Endodermal cell (in vitro differentiated cells): ENCODE measurements around the gene PARN. TPM values are rescaled to one million over a fixed set of nuclear protein-coding genes. Genes with fewer than 3 reads are reported as not detected.

Experiments
- DNase-seq: peaks from one replicate; pipeline ENCODE4 v3.0.0-alpha.2; 2017
- H3K27ac ChIP-seq: 2 replicates; pipeline ENCODE4 v1.5.1; 2013; ENCODE audit warnings: mild to moderate bottlenecking, low read depth, low read length, moderate library complexity
- H3K27me3 ChIP-seq: 2 replicates; pipeline ENCODE4 v1.6.1; 2013; ENCODE audit warnings: mild to moderate bottlenecking, low read length, moderate library complexity; ENCODE audit not compliant: insufficient read depth, control insufficient read depth, poor library complexity, severe bottlenecking
- H3K36me3 ChIP-seq: 2 replicates; pipeline ENCODE4 v1.7.0; 2013; ENCODE audit warnings: mild to moderate bottlenecking, low read length, moderate library complexity; ENCODE audit not compliant: control insufficient read depth, insufficient read depth
- H3K4me1 ChIP-seq: one replicate; pipeline ENCODE4 v1.7.0; 2013; ENCODE audit warnings: low read length; ENCODE audit not compliant: control insufficient read depth, insufficient read depth
- H3K4me3 ChIP-seq: 2 replicates; pipeline ENCODE4 v1.5.1; 2013; ENCODE audit warnings: mild to moderate bottlenecking, low read length, moderate library complexity
- H3K9ac ChIP-seq: 2 replicates; pipeline ENCODE4 v1.6.1; 2013; ENCODE audit warnings: mild to moderate bottlenecking, low read length, moderate library complexity; ENCODE audit not compliant: poor library complexity, severe bottlenecking; ENCODE audit errors: extremely low read depth
- H3K9me3 ChIP-seq: 2 replicates; pipeline ENCODE4 v1.6.1; 2013; ENCODE audit warnings: mild to moderate bottlenecking, low read length, moderate library complexity; ENCODE audit not compliant: control insufficient read depth
- H3K27ac Mint-ChIP-seq: 2 replicates; pipeline ENCODE4 v1.8.0; 2020; ENCODE audit warnings: mixed read lengths
- H3K27me3 Mint-ChIP-seq: 2 replicates; pipeline ENCODE4 v1.8.0; 2021; ENCODE audit warnings: mild to moderate bottlenecking, mixed read lengths; ENCODE audit not compliant: insufficient read depth
- H3K36me3 Mint-ChIP-seq: 2 replicates; pipeline ENCODE4 v1.8.0; 2020; ENCODE audit warnings: low read depth, mixed read lengths
- H3K4me1 Mint-ChIP-seq: 2 replicates; pipeline ENCODE4 v1.8.0; 2020; ENCODE audit warnings: mixed read lengths
- H3K4me3 Mint-ChIP-seq: 2 replicates; pipeline ENCODE4 v1.8.0; 2020; ENCODE audit warnings: mild to moderate bottlenecking, moderate library complexity, mixed read lengths
- H3K9me3 Mint-ChIP-seq: 2 replicates; pipeline ENCODE4 v1.8.0; 2020; ENCODE audit warnings: mild to moderate bottlenecking, mixed read lengths
- CTCF ChIP-seq: fragments of 200-600 bp; sonication (generic); conservative IDR thresholded peaks from 2 replicates; pipeline ENCODE4 v1.5.0; 2021; ENCODE audit warnings: antibody characterized with exemption, mild to moderate bottlenecking
- WGBS, 2 experiments: methylation state at CpG; one replicate each; pipeline versions ENCODE4 v1.1.5 to v1.1.7; 2013; ENCODE audit warnings: missing lambda C conversion rate in 2 of 2, mixed read lengths in 1 of 2; ENCODE audit not compliant: insufficient coverage in 1 of 2, insufficient read length in 1 of 2; 5-methylcytosine and 5-hydroxymethylcytosine counted together
- total RNA-seq, 2 donors: library from RNA; stranded (reverse); fragmentation: NEBNext Ultra II Directional in 1 of 2; extraction: Animal tissue kit (Norgen Biotek cat#: 25700) in 1 of 2; gene quantifications; 2 replicates in 1 of 2; 3 replicates in 1 of 2; pipeline ENCODE4 v1.2.1, GENCODE V29; 2021

The PARN gene
- total RNA-seq, 2 donors from 2014 or later, result 43.7 to 45.7 TPM

GRCh38 chr16:14418795-14419225 is 211.2 kb downstream of the PARN start:
- no peak overlapping the region for H3K9ac ChIP-seq
- Mint-ChIP-seq H3K4me1 (no peaks in the 10 kb centered on the region), H3K4me3 (no peak overlapping the region), H3K36me3 (peaks cover 19% of the 10 kb centered on the region), H3K27me3 (no peaks in the 10 kb centered on the region), H3K9me3 (peaks cover 12% of the 10 kb centered on the region), H3K27ac (no peak overlapping the region)
- no peak for TF ChIP-seq CTCF
- WGBS, 2 experiments, result 89 to 90% methylated on average over 4 to 6 of the region's 6 CpGs
- H3K4me1 ChIP-seq, result no peaks in the 10 kb centered on the region
- no peak overlapping the region for H3K4me3 ChIP-seq
- H3K9me3 ChIP-seq, result peaks cover 7% of the 10 kb centered on the region
- H3K36me3 ChIP-seq, result no peaks in the 10 kb centered on the region
- no peak for DNase-seq
- H3K27me3 ChIP-seq, result no peaks in the 10 kb centered on the region
- no peak overlapping the region for H3K27ac ChIP-seq

GRCh38 chr16:14416184-14416583 is 213.9 kb downstream of the PARN start:
- H3K36me3 Mint-ChIP-seq, result peaks cover 14% of the 10 kb centered on the region
- no peaks in the 10 kb centered on the region for H3K27me3 ChIP-seq
- no peak overlapping the region for H3K27ac ChIP-seq
- WGBS, 2 experiments, result 90 to 97% methylated on average over 1 to 3 of the region's 3 CpGs
- peaks cover 12% of the 10 kb centered on the region for H3K9me3 Mint-ChIP-seq
- no peaks in the 10 kb centered on the region for H3K4me1 ChIP-seq
- H3K9ac ChIP-seq, result no peak overlapping the region
- DNase-seq, result no peak
- no peak for TF ChIP-seq CTCF
- no peak overlapping the region for H3K4me3 ChIP-seq
- no peaks in the 10 kb centered on the region for H3K27me3 Mint-ChIP-seq
- no peaks in the 10 kb centered on the region for H3K36me3 ChIP-seq
- H3K9me3 ChIP-seq, result peaks cover 7% of the 10 kb centered on the region
- H3K4me1 Mint-ChIP-seq, result no peaks in the 10 kb centered on the region
- no peak overlapping the region for H3K4me3 Mint-ChIP-seq
- no peak overlapping the region for H3K27ac Mint-ChIP-seq

DNA sequence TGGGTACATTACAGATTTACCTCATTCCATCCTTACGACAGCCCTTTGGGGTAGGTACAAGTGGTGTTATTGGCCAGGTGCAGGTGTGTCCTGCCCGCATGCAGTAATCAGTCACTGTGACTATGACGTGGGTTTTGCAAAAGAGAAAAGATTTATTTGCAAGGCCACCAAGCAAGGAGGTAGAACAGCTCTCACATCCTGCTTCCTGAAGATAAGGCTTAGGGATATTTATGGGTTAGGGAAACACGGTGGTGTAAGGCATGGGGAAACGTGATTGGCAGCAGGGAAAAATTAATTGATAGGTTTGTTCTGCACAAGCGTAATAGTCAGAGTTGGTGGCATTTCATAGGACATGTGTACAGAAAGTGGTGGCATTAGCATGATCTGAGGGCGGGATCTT is 214.8 kb downstream of the PARN start:
- H3K9ac ChIP-seq, result no peak overlapping the region
- Mint-ChIP-seq H3K4me1 (no peaks in the 10 kb centered on the region), H3K27me3 (no peaks in the 10 kb centered on the region), H3K36me3 (peaks cover 14% of the 10 kb centered on the region), H3K27ac (no peak overlapping the region), H3K9me3 (peaks cover 12% of the 10 kb centered on the region), H3K4me3 (no peak overlapping the region)
- H3K36me3 ChIP-seq, result no peaks in the 10 kb centered on the region
- no peaks in the 10 kb centered on the region for H3K27me3 ChIP-seq
- no peak overlapping the region for H3K27ac ChIP-seq
- H3K9me3 ChIP-seq, result peaks cover 7% of the 10 kb centered on the region
- no peak for DNase-seq
- H3K4me1 ChIP-seq, result no peaks in the 10 kb centered on the region
- 93 to 96% methylated on average over 6 to 7 of the region's 7 CpGs for WGBS, 2 experiments
- H3K4me3 ChIP-seq, result no peak overlapping the region
- no peak for TF ChIP-seq CTCF
